ENCODE measurements around the gene DCANP1.

DCANP1 gene

GRCh38 chr5:135440916-135441315 is 6.2 kb downstream of the DCANP1 start:
- DNase-seq, result no peak

- DNase-seq, result no peak
These were observed 7.6 kb downstream of the DCANP1 start for GRCh38 chr5:135439231-135440205.

- no peak for DNase-seq
These were observed 8.4 kb downstream of the DCANP1 start for GRCh38 chr5:135438636-135439221.

GRCh38 chr5:135437796-135438560 is 9.2 kb downstream of the DCANP1 start:
- DNase-seq, result no peak

GRCh38 chr5:135437422-135437795 is 9.7 kb downstream of the DCANP1 start:
- DNase-seq, result no peak

GRCh38 chr5:135436951-135437418 is 10.2 kb downstream of the DCANP1 start:
- DNase-seq, result no peak

- DNase-seq, result no peak
These were observed 11.4 kb downstream of the DCANP1 start for GRCh38 chr5:135435467-135436330.

- DNase-seq, result no peak
These were observed 12.3 kb downstream of the DCANP1 start for GRCh38 chr5:135434591-135435466.

GRCh38 chr5:135433681-135434426 is 13.3 kb downstream of the DCANP1 start:
- no peak for DNase-seq

GRCh38 chr5:135432113-135432512 is 15.0 kb downstream of the DCANP1 start:
- DNase-seq, result no peak

- DNase-seq, result no peak
These were observed 17.1 kb downstream of the DCANP1 start for GRCh38 chr5:135430135-135430437.

- DNase-seq, result no peak
These were observed 17.6 kb downstream of the DCANP1 start for GRCh38 chr5:135429301-135430134.

- DNase-seq, result no peak
These were observed 18.6 kb downstream of the DCANP1 start for GRCh38 chr5:135428586-135428985.

GRCh38 chr5:135426102-135427082 is 20.8 kb downstream of the DCANP1 start:
- no peak for DNase-seq

GRCh38 chr5:135425641-135426040 is 21.5 kb downstream of the DCANP1 start:
- no peak for DNase-seq

GRCh38 chr5:135423846-135424168 is 23.3 kb downstream of the DCANP1 start:
- no peak for DNase-seq

GRCh38 chr5:135423146-135423845 is 23.9 kb downstream of the DCANP1 start:
- DNase-seq, result no peak

GRCh38 chr5:135422419-135422818 is 24.7 kb downstream of the DCANP1 start:
- no peak for DNase-seq

All from activated CD4-positive, alpha-beta T cell treated with anti-CD3 and anti-CD28 coated beads, Interleukin-2, amount 50 U/mL, for 4 hours (primary cell).